GM12878 (cell line): ENCODE data around the gene MRPL42. TPM values are rescaled to one million over a fixed set of nuclear protein-coding genes. Genes with fewer than 3 reads are reported as not detected.

Source experiments
- ATAC-seq: fragments of 200-7000 bp; cut with Tn5 transposase; 3 replicates; pipeline ENCODE4 v1.9.1; 2020; ENCODE audit warnings: mild to moderate bottlenecking, moderate library complexity
- BruUV-seq: library from RNA; stranded (reverse); fragments of 400-500 nt; replicated peaks from 2 replicates; lab custom pipeline; 2021; lab: Mats Ljungman, UMichigan
- CTCF ChIA-PET: fragments of 300-600 bp; sonication (Branson Sonifier 250); formaldehyde crosslinking; extraction: SDS; loops from one replicate; lab custom pipeline; 2021; ENCODE audit warnings: inconsistent platforms; lab: Yijun Ruan, JAX
- POLR2A ChIA-PET: fragments of 350-600 bp; formaldehyde crosslinking; extraction: SDS; loops from one replicate; lab custom pipeline; 2021; ENCODE audit warnings: inconsistent platforms; lab: Charles Lee
- RAD21 ChIA-PET: fragments of 300-600 bp; sonication (Branson Sonifier 250); formaldehyde crosslinking; loops from one replicate; lab custom pipeline; 2023; ENCODE audit warnings: antibody characterized with exemption; ENCODE audit not compliant: unreplicated experiment; lab: Charles Lee
- SMC1A ChIA-PET: fragments of 300-600 bp; sonication (Branson Sonifier 250); formaldehyde crosslinking; loops from one replicate; lab custom pipeline; 2023; ENCODE audit not compliant: unreplicated experiment, uncharacterized antibody; lab: Charles Lee
- DNase-seq: peaks from one replicate; pipeline ENCODE4 v3.0.0-alpha.2; 2011; ENCODE audit warnings: low read depth, low spot score
- FAIRE-seq: peaks from 3 replicates; lab custom pipeline; 2011; peaks lifted over from hg19 to GRCh38; lab: Jason Lieb, UNC
- H2AFZ ChIP-seq: 2 replicates; pipeline ENCODE4 v1.6.0; 2011; ENCODE audit warnings: low read depth, low read length, control low read depth; ENCODE audit not compliant: control insufficient read depth
- H3K27ac ChIP-seq: 2 replicates; pipeline ENCODE4 v1.5.1; 2011; ENCODE audit warnings: control low read depth; ENCODE audit not compliant: control insufficient read depth, insufficient read depth
- H3K27me3 ChIP-seq, 2 experiments: replicated peaks in 1 of 2; 2 replicates each; pipeline versions ENCODE4 v1.6.0 to v1.6.1; 2011; ENCODE audit warnings: low read length in 1 of 2; ENCODE audit not compliant: control insufficient read depth in 2 of 2, insufficient read depth in 2 of 2
- H3K36me3 ChIP-seq, 2 experiments: 2 replicates each; pipeline ENCODE4 v1.5.1; 2011; ENCODE audit warnings: low read length in 1 of 2; ENCODE audit not compliant: control insufficient read depth in 2 of 2, insufficient read depth in 2 of 2
- H3K4me1 ChIP-seq: 2 replicates; pipeline ENCODE4 v1.6.1; 2011; ENCODE audit warnings: mild to moderate bottlenecking, low read length, moderate library complexity, mixed read lengths; ENCODE audit not compliant: control insufficient read depth, insufficient read depth
- H3K4me2 ChIP-seq: 2 replicates; pipeline ENCODE4 v1.6.0; 2011; ENCODE audit warnings: control low read depth; ENCODE audit not compliant: control insufficient read depth, insufficient read depth
- H3K4me3 ChIP-seq: fragments of 200-600 bp; sonication (generic); 2 replicates; pipeline ENCODE4 v1.5.1; 2016
- H3K79me2 ChIP-seq: 2 replicates; pipeline ENCODE4 v1.6.0; 2011; ENCODE audit warnings: low read length; ENCODE audit not compliant: control insufficient read depth, insufficient read depth
- H3K9ac ChIP-seq: 2 replicates; pipeline ENCODE4 v1.8.0; 2011; ENCODE audit warnings: low read length, control low read depth, mixed read lengths; ENCODE audit not compliant: control insufficient read depth, insufficient read depth
- H3K9me3 ChIP-seq: replicated peaks from 3 replicates; pipeline ENCODE4 v1.5.1; 2011; ENCODE audit warnings: mild to moderate bottlenecking, low read length; ENCODE audit not compliant: control insufficient read depth, insufficient read depth
- H4K20me1 ChIP-seq: 2 replicates; pipeline ENCODE4 v1.6.0; 2011; ENCODE audit not compliant: control insufficient read depth, insufficient read depth
- BACH1 ChIP-seq: fragments of 450-650 bp; IDR thresholded peaks from 2 replicates; pipeline ENCODE4 v1.6.1; 2017; ENCODE audit warnings: mild to moderate bottlenecking, borderline replicate concordance
- CEBPB ChIP-seq, 2 experiments: fragments of 150-350 bp in 1 of 2; IDR thresholded peaks; 2 replicates each; pipeline ENCODE4 v1.6.1; 2012 to 2014; ENCODE audit warnings: low read depth in 2 of 2, low read length in 2 of 2, borderline replicate concordance in 1 of 2, inconsistent platforms in 1 of 2
- NR2C2 ChIP-seq: IDR thresholded peaks from 2 replicates; pipeline ENCODE4 v1.6.1; 2011; ENCODE audit warnings: borderline replicate concordance, low read depth; ENCODE audit not compliant: control insufficient read depth, insufficient read length
- NRF1 ChIP-seq: conservative IDR thresholded peaks from 2 replicates; pipeline ENCODE4 v1.6.1; 2011; ENCODE audit warnings: mild to moderate bottlenecking, low read depth, low read length, improper control_type of control experiment
- SREBF1 ChIP-seq: IDR thresholded peaks from 2 replicates; pipeline ENCODE4 v1.6.1; 2012; ENCODE audit warnings: mild to moderate bottlenecking, low read length
- SRF ChIP-seq, 2 experiments: IDR thresholded peaks; 2 replicates each; pipeline ENCODE4 v1.6.1; 2011; ENCODE audit warnings: low read depth in 2 of 2, low read length in 2 of 2, mild to moderate bottlenecking in 1 of 2, moderate library complexity in 1 of 2
- STAT1 ChIP-seq: fragments of 450-650 bp; conservative IDR thresholded peaks from 2 replicates; pipeline ENCODE4 v1.6.1; 2014; ENCODE audit warnings: antibody characterized with exemption, mild to moderate bottlenecking
- SUPT20H ChIP-seq: IDR thresholded peaks from 2 replicates; pipeline ENCODE4 v1.6.1; 2011; ENCODE audit warnings: low read depth, mild to moderate bottlenecking, low read length, moderate library complexity, borderline replicate concordance; ENCODE audit not compliant: control insufficient read depth
- TCF3 ChIP-seq: IDR thresholded peaks from 2 replicates; pipeline ENCODE4 v1.6.1; 2012; ENCODE audit warnings: low read depth, mild to moderate bottlenecking, low read length, borderline replicate concordance; ENCODE audit not compliant: insufficient read depth
- WGBS: methylation state at CpG from one replicate; pipeline ENCODE4 v1.1.6; 2016; ENCODE audit warnings: low lambda C conversion rate; ENCODE audit not compliant: insufficient replicate concordance, insufficient coverage; ENCODE audit errors: missing lambda C conversion rate; 5-methylcytosine and 5-hydroxymethylcytosine counted together
- in situ Hi-C: fragments of 300-500 bp; cut with MboI; formaldehyde crosslinking; loops from 9 replicates; pipeline ENCODE4 v1.14.3; 2018; ENCODE audit warnings: mixed read lengths
- intact Hi-C: fragments of 100-400 bp; cut with micrococcal nuclease; formaldehyde crosslinking; loops from one replicate; pipeline ENCODE4 v1.14.2; 2022; ENCODE audit not compliant: unreplicated experiment
- polyA plus RNA-seq, 11 experiments: library from polyadenylated mRNA; depleted of rRNA in 4 of 11; unstranded in 6 of 11; stranded (reverse) in 5 of 11; fragments of >200 nt; fragmentation: Nextera tagmentation in 4 of 11; fragmentation: Illumina TruSeq in 1 of 11; extraction: Ambion mirVana in 4 of 11; extraction: Trizol in 1 of 11; gene quantifications; 1 replicate in 1 of 11; 2 replicates in 10 of 11; pipeline versions ENCODE4 v1.2.1 to v1.2.3, GENCODE V29; 2011 to 2016; ENCODE audit warnings: inconsistent platforms in 2 of 11, missing spikeins in 2 of 11, low read depth in 1 of 11
- total RNA-seq, 4 experiments: library from RNA; depleted of rRNA in 3 of 4; stranded (reverse); fragments of >200 nt in 3 of 4; fragmentation: Illumina TruSeq in 1 of 4; extraction: Trizol in 1 of 4; gene quantifications; 2 replicates each; pipeline versions ENCODE4 v1.2.1 to v1.2.3, GENCODE V29; 2013 to 2021
- TF ChIP-seq, protein P1 (sequence below): IDR thresholded peaks from 2 replicates; pipeline ENCODE4 v1.6.1; 2012; ENCODE audit warnings: low read depth, low read length, improper control_type of control experiment

Gene MRPL42
- total and polyA plus RNA-seq, 10 of the 15 experiments (the other 5 are each of a cell fraction or from before 2014, with no cell fraction given), result 65.1 to 427 (median 126) TPM

DNA sequence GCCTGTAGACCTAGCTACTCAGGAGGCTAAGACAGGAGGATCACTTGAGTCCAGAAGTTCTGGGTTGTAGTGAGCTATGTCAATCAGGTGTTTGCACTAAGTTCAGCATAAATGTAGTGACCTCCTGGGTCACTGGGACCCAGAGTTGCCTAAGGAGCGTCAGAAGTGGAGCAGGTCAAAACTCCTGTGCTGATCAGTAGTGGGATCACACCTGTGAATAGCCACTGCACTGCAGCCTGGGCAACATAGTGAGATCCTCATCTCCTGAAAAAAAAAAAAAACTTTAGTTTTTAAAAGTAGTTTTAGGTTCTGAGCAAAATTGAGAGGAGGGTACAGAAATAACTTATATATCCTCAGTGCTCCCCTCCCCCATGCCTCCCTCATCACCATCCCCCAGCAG is 42.2 kb downstream of the MRPL42 start:
- TF ChIP-seq CEBPB (IDR thresholded peaks at IDR 0.05; ENCODE audit: borderline replicate concordance in 1 of 2, low read depth in 2 of 2, low read length in 2 of 2), result no peak
- no peak for TF ChIP-seq BACH1
- TF ChIP-seq NR2C2, result no peak
- TF ChIP-seq, protein P1, sequence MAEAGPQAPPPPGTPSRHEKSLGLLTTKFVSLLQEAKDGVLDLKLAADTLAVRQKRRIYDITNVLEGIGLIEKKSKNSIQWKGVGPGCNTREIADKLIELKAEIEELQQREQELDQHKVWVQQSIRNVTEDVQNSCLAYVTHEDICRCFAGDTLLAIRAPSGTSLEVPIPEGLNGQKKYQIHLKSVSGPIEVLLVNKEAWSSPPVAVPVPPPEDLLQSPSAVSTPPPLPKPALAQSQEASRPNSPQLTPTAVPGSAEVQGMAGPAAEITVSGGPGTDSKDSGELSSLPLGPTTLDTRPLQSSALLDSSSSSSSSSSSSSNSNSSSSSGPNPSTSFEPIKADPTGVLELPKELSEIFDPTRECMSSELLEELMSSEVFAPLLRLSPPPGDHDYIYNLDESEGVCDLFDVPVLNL, result no peak
- no peak for TF ChIP-seq STAT1
- TF ChIP-seq SUPT20H, result no peak
- TF ChIP-seq NRF1, result no peak
- TF ChIP-seq SREBF1, result no peak
- no peak for TF ChIP-seq TCF3
- no peak for TF ChIP-seq SRF (IDR thresholded peaks at IDR 0.05; ENCODE audit: low read depth in 2 of 2, low read length in 2 of 2)
- ChIA-PET SMC1A (interaction anchor here (3.0 kb wide), 1 partner anchor 591 kb away, joined by 19 read pairs; no protein-coding TSS in a partner anchor), POLR2A (no interaction called here), RAD21 (interaction anchor here (1.0 kb wide), 1 partner anchor 592 kb away, joined by 3 read pairs; no protein-coding TSS in a partner anchor), CTCF (interaction anchor here (0.9 kb wide), 1 partner anchor 593 kb away, joined by 3 read pairs; no protein-coding TSS in a partner anchor)
- no TSS peak for BruUV-seq
- no peaks in the 10 kb centered on the region for H3K9me3 ChIP-seq
- intact Hi-C loops, result no loop called here
- H3K36me3 ChIP-seq, result peaks cover 0 to 3% of the 10 kb centered on the region in 2 experiments; a peak in 1 of 4 replicates
- no peak overlapping the region for H2AFZ ChIP-seq
- FAIRE-seq (no peak), DNase-seq (no peak), ATAC-seq (no peak)
- no peaks in the 10 kb centered on the region for H4K20me1 ChIP-seq
- WGBS, result 95% methylated on average over 1 of the region's 1 CpG
- H3K4me3 ChIP-seq, result no peak overlapping the region
- H3K4me2 ChIP-seq, result no peak overlapping the region
- no peak overlapping the region for H3K27ac ChIP-seq
- H3K9ac ChIP-seq, result no peak overlapping the region
- peaks cover 5% of the 10 kb centered on the region; the same call in 1 of the 2 replicates for H3K4me1 ChIP-seq
- in situ Hi-C loops, result no loop called here
- H3K79me2 ChIP-seq, result no peaks in the 10 kb centered on the region
- H3K27me3 ChIP-seq, result no peaks in the 10 kb centered on the region
